IPS-NIHi7 (cell line): ENCODE measurements around the gene SHD.
A peak's percentile ranks its signal among the peaks of the same experiment; 100 is the strongest.

ENCODE experiments used
- DNase-seq: peaks from one replicate; pipeline ENCODE4 v3.0.0; 2012; ENCODE audit warnings: mixed read lengths; ENCODE audit errors: extremely low spot score

The SHD gene

GRCh38 chr19:4327252-4327876, 48.3 kb downstream of the SHD start:
- peak; percentile 89 for DNase-seq

- DNase-seq: no peak
Measured at GRCh38 chr19:4327877-4328242, 48.8 kb downstream of the SHD start.

- DNase-seq: peak; percentile 93
Measured at GRCh38 chr19:4328243-4328990, 49.4 kb downstream of the SHD start.

GRCh38 chr19:4328991-4329681, 50.1 kb downstream of the SHD start:
- DNase-seq: peak; percentile 73

- no peak for DNase-seq
Measured at GRCh38 chr19:4329858-4330257, 50.8 kb downstream of the SHD start.

GRCh38 chr19:4334929-4335570, 56.0 kb downstream of the SHD start:
- no peak for DNase-seq

GRCh38 chr19:4337906-4338440, 58.9 kb downstream of the SHD start:
- no peak for DNase-seq

- no peak for DNase-seq
Measured at GRCh38 chr19:4338441-4339355, 59.6 kb downstream of the SHD start, which contains the start of gene STAP2. Gene STAP2, minus strand, starts transcription at chr19:4338827. Its CDS starts 74 bp downstream, at chr19:4338753.
